Suppressor macrophage treated with lipopolysaccharide for 1 hour (primary cell): ENCODE measurements around the gene PLEKHG7.
"Not testable (repeated sequence)": the region's sequence is repeated elsewhere in the genome, so short reads cannot be mapped to it uniquely, and the experiment has no call there.

ENCODE experiments used
- DNase-seq, 3 donors: peaks; one replicate each; pipeline ENCODE4 v3.0.0-alpha.2; 2020 to 2022

The PLEKHG7 gene

GRCh38 chr12:92717202-92717601 lies 14.4 kb downstream of the PLEKHG7 start:
- peak; percentile 37 to 50 (median 49) for DNase-seq

- no peak for DNase-seq
Measured at GRCh38 chr12:92718483-92718990, 15.7 kb downstream of the PLEKHG7 start.

DNA sequence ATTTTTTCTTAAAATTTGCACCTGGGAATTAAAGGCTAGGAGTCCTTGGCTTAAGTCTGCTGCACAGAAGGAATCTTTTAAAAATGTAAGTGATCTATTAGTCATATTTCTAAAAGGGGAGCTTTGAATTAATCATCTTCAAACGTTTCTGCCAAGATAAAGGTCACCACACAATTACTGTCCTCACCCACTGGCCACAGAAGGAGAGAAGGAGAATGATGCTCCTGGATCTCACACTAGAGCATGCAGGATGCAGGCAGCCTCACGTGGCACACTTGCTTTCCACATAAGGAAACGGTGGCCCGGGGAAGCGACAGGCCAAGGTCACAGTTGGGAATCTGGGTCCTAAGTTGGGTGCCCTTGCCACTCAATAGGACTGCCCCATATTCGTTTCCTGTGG lies 16.9 kb downstream of the PLEKHG7 start:
- no peak for DNase-seq

- DNase-seq: no peak
Measured at GRCh38 chr12:92721130-92721529, 18.3 kb downstream of the PLEKHG7 start.

DNA sequence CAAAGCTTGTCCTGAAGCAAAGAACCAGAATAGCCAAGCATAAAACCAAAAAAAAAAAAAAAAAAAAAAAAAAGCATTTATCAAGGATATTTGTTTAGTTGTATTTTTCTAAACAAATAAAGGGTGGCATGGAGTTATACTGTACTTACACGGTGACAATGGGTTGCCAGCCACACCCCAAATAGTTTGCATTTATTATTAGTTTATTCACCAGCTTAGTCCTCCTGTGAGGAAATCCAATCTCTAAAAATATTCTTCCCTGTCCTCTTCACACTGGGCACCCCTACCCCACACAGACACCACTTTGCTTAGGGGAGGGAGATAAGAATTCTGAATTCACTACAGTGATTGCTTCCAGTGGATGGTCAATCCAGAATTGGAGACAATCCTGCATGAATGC lies 18.9 kb downstream of the PLEKHG7 start:
- no peak for DNase-seq

GRCh38 chr12:92722897-92723296 lies 20.1 kb downstream of the PLEKHG7 start:
- DNase-seq: no peak

DNA sequence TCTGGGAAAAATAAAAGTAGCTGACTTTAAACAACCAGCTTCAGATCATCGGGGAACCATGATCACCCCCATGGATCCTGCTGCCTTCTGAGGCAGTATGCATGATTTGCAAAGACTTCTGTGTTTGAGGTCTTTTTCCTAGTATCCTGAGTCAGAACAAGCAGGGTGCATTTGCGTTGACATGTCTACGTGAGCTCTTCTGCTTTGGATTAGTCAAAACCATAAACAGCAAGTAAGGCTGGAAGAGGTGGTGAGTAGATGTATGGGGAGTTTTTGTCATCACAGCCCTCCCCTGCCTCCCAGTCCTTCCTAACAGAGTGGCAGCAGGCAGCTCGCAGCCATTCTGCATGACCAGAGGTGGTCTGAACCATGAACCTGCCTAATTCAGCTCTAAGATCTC lies 24.1 kb downstream of the PLEKHG7 start:
- no peak for DNase-seq

DNA sequence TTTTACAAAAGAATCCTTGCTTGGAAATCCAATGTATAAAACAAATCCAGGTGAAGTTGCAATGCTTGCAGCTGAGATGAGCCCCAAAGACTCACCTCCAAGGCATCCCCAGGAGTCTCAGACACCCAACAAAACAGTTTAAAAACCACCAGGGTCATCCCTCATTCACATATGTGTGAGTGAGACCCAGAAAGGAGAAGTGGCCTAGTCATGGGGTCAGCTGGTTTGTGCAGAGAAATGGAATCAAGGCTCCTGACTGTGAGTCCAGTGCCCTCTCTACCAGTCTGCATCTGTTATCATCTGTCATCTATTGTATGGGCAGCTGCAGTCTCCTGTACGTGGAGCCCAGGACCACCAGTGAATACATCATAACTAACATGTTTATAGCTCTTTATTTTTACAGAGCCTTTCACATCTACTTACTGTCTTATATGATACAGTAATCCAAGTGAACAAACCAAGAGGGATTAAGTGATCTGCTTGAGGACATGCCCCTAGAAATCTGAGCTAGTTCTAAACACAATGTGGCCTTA lies 27.1 kb downstream of the PLEKHG7 start:
- DNase-seq: peak; percentile 44 to 56 (median 46)

DNA sequence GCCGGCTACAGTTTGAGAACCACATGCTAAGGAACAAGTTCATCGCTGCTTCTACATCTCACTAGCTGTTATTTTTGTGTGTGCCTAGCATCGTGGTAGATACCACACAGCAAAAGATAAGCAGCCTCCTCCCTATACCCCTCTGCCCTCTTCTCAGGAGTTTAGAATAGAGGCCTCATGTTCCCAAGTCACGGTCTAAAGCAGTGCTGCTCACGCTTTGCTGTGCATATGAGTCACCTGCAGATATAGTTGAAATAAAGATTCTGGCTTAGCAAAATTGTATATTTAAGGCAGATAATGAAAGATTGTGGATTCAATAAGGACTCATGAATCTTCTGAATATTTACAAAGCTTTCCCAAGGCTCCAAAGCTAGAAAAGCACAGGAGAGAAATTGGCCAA lies 28.0 kb downstream of the PLEKHG7 start:
- DNase-seq: no peak

DNA sequence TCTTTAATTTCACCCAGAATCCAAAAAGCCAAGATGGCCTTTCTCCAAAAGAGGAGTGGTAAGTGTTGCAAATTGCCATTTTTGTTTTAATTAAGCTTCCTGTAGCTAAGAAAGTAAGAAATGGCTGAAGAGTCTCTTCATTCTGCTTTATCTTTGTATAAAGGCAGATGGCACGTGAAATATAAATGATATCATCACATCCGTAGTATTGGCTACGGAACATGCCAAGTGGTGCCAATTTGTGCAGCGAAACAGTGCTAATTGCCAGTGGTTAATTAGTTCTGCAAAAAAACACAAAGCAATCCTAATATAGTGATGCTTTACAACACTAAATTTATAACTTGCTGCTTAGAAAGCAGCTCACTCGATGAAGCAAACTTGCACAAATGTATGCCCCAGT lies 29.4 kb downstream of the PLEKHG7 start:
- DNase-seq: no peak

GRCh38 chr12:92732716-92733115 lies 29.9 kb downstream of the PLEKHG7 start:
- DNase-seq: no peak

DNA sequence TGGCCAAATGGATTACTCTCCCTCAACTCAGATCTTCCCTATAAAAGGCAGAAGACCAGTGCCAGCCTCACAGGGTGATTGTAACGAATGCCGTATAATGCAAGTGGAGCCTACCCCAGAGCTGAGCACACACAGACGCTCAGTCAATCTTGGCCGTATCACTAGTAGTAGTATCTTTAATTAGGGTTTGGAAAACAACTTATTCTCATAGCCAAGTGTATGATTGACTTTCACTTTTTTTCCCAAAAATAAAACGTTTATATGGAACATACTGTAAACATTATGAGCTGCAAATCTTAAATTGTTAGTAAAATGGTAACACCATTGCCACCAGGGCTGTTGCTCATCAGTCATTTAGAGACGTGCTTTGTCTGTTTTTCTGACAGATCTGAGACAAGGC lies 30.4 kb downstream of the PLEKHG7 start:
- no peak for DNase-seq

DNA sequence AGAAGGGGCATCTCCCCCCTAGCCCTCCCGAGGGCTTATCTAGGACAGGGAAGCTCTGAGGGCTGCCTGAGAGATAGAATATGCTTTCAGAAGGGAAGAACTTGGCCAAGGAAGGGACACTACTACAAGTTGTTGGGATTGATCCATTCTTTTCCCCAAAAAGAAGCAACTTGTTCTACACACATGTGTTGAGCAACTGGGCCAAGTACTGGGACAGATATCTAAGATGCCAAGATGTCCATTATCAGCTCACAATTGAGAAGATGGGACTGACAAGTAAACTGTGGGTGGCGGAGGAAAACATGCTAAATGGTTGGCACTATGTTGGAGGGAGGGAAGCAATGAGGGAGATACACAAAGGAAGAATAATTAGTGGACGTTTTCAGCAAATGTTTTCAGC lies 30.9 kb downstream of the PLEKHG7 start:
- DNase-seq: no peak

GRCh38 chr12:92735131-92735721 lies 32.4 kb downstream of the PLEKHG7 start:
- no peak for DNase-seq

DNA sequence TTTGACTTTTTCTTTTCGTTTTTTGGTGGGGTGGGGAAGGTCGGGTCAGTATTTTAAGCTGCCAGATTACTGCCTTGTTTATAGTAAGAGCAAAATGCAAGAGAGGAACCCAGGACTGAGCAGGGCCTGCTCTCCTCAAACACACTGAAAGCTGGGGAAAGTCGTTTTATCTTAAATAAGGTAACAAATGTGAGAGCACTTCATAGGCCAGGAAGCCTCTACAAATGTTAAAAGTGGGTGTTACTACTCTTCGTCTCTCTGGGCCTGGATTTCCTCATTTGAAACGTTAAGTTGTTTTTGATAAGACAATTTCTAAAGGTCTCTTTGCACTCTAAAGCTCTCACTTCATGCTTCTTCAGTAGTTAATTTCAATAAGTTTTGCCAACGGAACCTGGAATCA lies 33.8 kb downstream of the PLEKHG7 start:
- DNase-seq: no peak

DNA sequence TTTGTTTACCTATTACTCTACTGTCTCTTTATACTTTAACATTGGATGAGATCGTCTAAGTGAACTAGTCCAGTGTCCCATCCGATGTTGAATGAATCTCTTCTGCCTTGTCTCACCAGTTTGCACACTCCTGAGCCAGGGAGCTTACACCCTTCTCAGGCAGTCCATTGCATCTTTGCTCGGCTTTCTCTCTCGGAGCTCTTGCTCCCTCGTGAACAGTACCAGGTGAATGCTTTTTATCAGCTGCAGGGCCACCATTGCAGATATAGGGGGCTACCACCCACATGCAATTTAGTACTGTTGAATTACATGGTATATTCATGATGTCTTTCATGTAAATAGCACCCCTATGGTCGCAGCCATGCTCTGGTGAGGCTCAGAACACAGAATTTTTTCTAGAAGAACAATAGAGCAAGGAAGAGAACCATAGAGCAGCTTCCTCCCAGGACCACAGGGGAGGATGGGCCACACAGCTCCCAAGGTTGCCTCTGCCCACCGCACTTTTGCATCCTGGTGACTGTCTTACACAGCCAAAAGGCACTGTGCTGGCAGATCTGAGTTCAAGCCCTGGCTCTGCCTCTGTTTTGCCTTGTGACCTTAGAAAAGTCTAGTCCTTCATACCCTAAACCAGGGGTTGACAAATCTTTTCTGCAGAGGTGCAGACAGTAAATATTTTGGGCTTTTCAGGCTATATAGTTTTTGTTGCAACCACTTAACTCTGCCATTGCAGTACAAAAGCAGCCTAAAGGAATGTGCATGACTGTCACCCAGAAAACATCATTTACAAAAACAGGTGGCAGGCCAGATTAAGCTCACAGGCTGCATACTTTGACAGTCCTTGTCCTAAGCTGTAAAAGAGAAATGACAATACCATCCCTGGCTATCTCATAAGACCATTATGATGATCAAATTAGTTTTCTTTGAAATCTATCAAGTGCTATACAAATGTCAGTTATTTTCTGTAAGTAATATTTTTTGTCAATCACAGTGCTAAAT lies 35.4 kb downstream of the PLEKHG7 start:
- no peak for DNase-seq

GRCh38 chr12:92739113-92739512 lies 36.3 kb downstream of the PLEKHG7 start:
- no peak for DNase-seq

GRCh38 chr12:92740411-92740810 lies 37.6 kb downstream of the PLEKHG7 start:
- no peak for DNase-seq

DNA sequence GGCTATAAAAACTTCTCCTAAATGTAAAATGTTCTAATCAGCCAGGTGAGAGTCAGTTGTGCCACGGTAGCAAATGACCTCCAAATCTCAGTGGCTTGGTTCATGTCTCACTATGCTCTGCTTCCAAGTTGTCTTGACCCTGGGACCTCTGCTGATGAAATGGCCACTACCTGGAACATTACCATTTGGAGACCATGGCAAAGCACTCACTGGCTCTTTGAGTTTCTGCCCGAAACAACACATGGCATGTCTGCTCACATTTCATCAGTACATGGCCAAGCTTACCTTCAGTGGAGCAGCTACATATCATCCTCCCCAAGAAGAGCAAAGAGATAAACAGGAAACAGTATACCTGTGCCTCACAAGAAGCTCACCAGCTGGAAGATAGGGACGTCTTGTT lies 40.2 kb downstream of the PLEKHG7 start:
- no peak for DNase-seq

GRCh38 chr12:92745856-92746550 lies 43.2 kb downstream of the PLEKHG7 start:
- DNase-seq: peak; percentile 26 to 59 (median 55)

- no peak for DNase-seq
Measured at GRCh38 chr12:92747151-92747550, 44.4 kb downstream of the PLEKHG7 start.

DNA sequence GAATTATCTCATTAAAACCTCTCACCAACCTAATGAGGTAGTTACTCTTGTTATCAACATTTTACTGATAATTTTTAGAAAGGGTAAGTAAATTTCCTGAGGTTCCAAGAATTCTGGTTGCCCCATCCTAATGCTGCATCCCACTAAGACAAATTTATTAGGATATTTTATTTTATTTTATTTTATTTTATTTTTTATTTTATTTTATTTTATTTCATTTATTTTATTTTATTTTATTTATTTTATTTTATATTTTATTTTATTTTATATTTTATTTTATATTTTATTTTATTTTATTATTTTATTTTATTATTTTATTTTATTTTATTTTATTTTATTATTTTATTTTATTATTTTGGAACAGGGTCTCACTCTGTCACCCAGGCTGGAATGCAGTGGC lies 46.9 kb downstream of the PLEKHG7 start:
- DNase-seq: not testable (repeated sequence)
